MM.1S (cell line): ENCODE measurements around the gene GLUL.

ENCODE experiments used
- DNase-seq: peaks from one replicate; pipeline ENCODE4 v3.0.0-alpha.2; 2015
- H2AFZ ChIP-seq: fragments of 300-600 bp; sonication (generic); 2 replicates; pipeline ENCODE4 v1.6.0; 2016; ENCODE audit warnings: antibody characterized with exemption, low read length
- H3F3A ChIP-seq: fragments of 300-600 bp; sonication (generic); 2 replicates; pipeline ENCODE4 v1.6.1; 2016; ENCODE audit warnings: mild to moderate bottlenecking, antibody characterized with exemption, low read length, moderate library complexity, mixed read lengths; ENCODE audit not compliant: insufficient read depth
- H3K27ac ChIP-seq: fragments of 300-600 bp; sonication (generic); 2 replicates; pipeline ENCODE4 v1.5.1; 2016; ENCODE audit warnings: mild to moderate bottlenecking, low read length
- H3K27me3 ChIP-seq: fragments of 300-600 bp; sonication (generic); replicated peaks from 2 replicates; pipeline ENCODE4 v1.6.0; 2016; ENCODE audit warnings: low read length; ENCODE audit not compliant: insufficient read depth
- H3K36me3 ChIP-seq: fragments of 300-600 bp; sonication (generic); replicated peaks from 2 replicates; pipeline ENCODE4 v1.6.1; 2016; ENCODE audit warnings: mild to moderate bottlenecking, low read length, mixed read lengths; ENCODE audit not compliant: insufficient read depth
- H3K4me1 ChIP-seq: fragments of 300-600 bp; sonication (generic); 2 replicates; pipeline ENCODE4 v1.6.1; 2016; ENCODE audit warnings: low read length, mixed read lengths
- H3K4me2 ChIP-seq: fragments of 300-600 bp; sonication (generic); 2 replicates; pipeline ENCODE4 v1.6.0; 2016; ENCODE audit warnings: low read depth, low read length
- H3K4me3 ChIP-seq: fragments of 300-600 bp; sonication (generic); 2 replicates; pipeline ENCODE4 v1.5.1; 2016; ENCODE audit warnings: low read length, mixed read lengths
- H3K79me2 ChIP-seq: fragments of 300-600 bp; sonication (generic); 2 replicates; pipeline ENCODE4 v1.6.1; 2016; ENCODE audit warnings: mixed run types, low read length, mixed read lengths
- H3K9ac ChIP-seq: fragments of 300-600 bp; sonication (generic); 2 replicates; pipeline ENCODE4 v1.6.1; 2016; ENCODE audit warnings: low read length, mixed read lengths
- H3K9me2 ChIP-seq: fragments of 300-600 bp; sonication (generic); replicated peaks from 2 replicates; pipeline ENCODE4 v1.6.1; 2016; ENCODE audit warnings: mild to moderate bottlenecking, low read length, mixed read lengths; ENCODE audit not compliant: insufficient read depth
- H3K9me3 ChIP-seq: fragments of 300-600 bp; sonication (generic); replicated peaks from 2 replicates; pipeline ENCODE4 v1.6.1; 2016; ENCODE audit warnings: mild to moderate bottlenecking, low read length, mixed read lengths; ENCODE audit not compliant: insufficient read depth
- H4K20me1 ChIP-seq: fragments of 300-600 bp; sonication (generic); 2 replicates; pipeline ENCODE4 v1.6.1; 2016; ENCODE audit warnings: mild to moderate bottlenecking, low read length, moderate library complexity, mixed read lengths; ENCODE audit not compliant: insufficient read depth
- EZH2 ChIP-seq: fragments of 300-600 bp; sonication (generic); optimal IDR thresholded peaks from 2 replicates; pipeline ENCODE3; 2017; ENCODE audit warnings: low read depth, mild to moderate bottlenecking, antibody characterized with exemption, low read length, mixed read lengths
- EZH2phosphoT487 ChIP-seq: fragments of 300-600 bp; sonication (generic); IDR thresholded peaks from 2 replicates; pipeline ENCODE4 v1.6.1; 2018; ENCODE audit warnings: antibody characterized with exemption, low read length
- TF ChIP-seq, protein P1 (sequence below): fragments of 300-600 bp; sonication (generic); IDR thresholded peaks from 2 replicates; pipeline ENCODE4 v1.5.1; 2016; ENCODE audit warnings: antibody characterized with exemption, low read length, mixed read lengths

GLUL gene

DNA sequence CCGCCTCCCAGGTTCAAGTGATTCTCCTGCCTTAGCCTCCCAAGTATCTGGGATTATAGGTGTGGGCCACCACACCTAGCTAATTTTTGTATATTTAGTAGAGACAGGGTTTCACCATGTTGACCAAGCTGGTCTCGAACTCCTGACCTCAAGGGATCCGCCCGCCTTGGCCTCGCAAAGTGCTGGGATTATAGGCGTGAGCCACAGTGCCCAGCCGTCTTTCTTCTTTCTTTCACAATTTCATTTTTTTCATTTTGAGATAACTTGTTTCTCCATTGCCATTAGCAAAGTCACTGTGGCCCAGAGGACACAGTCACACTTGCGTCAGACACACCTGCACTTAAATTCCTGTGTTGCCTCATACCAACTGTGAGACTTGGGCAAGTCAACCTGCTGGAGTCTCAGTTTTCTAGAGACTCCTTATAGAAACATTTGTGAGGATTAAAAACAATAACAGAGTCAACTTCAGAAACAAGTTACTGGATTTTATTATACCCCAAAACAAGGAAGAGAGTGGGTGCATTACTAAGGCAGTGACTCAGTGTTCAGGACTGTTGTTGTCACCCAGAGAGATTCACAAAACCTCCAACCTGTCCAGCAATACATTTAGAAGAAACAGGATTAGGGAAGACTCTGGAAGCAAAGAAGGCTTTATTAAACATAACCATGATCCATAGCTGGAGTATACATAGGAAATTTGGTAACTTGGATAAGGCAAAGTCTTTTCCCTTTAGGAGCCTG, 6.2 kb upstream of the GLUL start:
- H3K36me3 ChIP-seq: no peaks in the 10 kb centered on the region
- H3K4me3 ChIP-seq: no peak overlapping the region
- DNase-seq: no peak
- no peaks in the 10 kb centered on the region for H3K9me3 ChIP-seq
- no peak overlapping the region for H2AFZ ChIP-seq
- H3K27ac ChIP-seq: no peak overlapping the region
- no peak overlapping the region for H3K4me2 ChIP-seq
- TF ChIP-seq EZH2 (no peak), EZH2phosphoT487 (no peak)
- TF ChIP-seq, protein P1, sequence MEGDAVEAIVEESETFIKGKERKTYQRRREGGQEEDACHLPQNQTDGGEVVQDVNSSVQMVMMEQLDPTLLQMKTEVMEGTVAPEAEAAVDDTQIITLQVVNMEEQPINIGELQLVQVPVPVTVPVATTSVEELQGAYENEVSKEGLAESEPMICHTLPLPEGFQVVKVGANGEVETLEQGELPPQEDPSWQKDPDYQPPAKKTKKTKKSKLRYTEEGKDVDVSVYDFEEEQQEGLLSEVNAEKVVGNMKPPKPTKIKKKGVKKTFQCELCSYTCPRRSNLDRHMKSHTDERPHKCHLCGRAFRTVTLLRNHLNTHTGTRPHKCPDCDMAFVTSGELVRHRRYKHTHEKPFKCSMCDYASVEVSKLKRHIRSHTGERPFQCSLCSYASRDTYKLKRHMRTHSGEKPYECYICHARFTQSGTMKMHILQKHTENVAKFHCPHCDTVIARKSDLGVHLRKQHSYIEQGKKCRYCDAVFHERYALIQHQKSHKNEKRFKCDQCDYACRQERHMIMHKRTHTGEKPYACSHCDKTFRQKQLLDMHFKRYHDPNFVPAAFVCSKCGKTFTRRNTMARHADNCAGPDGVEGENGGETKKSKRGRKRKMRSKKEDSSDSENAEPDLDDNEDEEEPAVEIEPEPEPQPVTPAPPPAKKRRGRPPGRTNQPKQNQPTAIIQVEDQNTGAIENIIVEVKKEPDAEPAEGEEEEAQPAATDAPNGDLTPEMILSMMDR: no peak
- H3K27me3 ChIP-seq: no peaks in the 10 kb centered on the region
- no peaks in the 10 kb centered on the region for H3K9me2 ChIP-seq
- no peaks in the 10 kb centered on the region for H4K20me1 ChIP-seq
- H3K4me1 ChIP-seq: no peaks in the 10 kb centered on the region
- H3K79me2 ChIP-seq: no peaks in the 10 kb centered on the region
- peaks cover 5% of the 10 kb centered on the region; the same call in 1 of the 2 replicates for H3F3A ChIP-seq
- no peak overlapping the region for H3K9ac ChIP-seq

DNA sequence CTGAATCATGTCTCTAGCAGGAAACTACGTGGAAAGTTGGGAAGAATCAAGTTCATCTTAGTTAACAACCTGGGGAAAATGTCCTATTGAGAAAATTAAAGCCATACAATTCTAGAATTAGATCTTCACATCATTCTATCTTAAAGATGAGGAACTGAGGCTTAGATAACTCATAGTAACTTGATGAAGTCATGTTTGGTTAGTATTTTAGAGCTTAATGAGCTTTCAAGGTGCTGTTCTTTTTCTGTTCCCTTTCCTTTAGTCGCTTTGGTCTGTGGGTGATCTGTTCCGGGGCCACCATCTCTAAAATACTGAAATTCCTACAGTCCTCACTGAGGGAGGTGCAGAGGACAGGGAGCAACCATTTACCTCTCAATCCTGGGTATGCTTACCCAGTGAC, 4.3 kb upstream of the GLUL start:
- DNase-seq: no peak
- no peak overlapping the region for H3K27ac ChIP-seq
- H3K4me2 ChIP-seq: no peak overlapping the region
- no peak overlapping the region for H3K4me3 ChIP-seq
- no peaks in the 10 kb centered on the region for H3K9me3 ChIP-seq
- no peak overlapping the region for H3K9ac ChIP-seq
- no peak for TF ChIP-seq EZH2
- no peaks in the 10 kb centered on the region for H3K36me3 ChIP-seq
- H3K4me1 ChIP-seq: no peaks in the 10 kb centered on the region
- H2AFZ ChIP-seq: no peak overlapping the region
- no peaks in the 10 kb centered on the region for H4K20me1 ChIP-seq
- peaks cover 2% of the 10 kb centered on the region; the same call in 1 of the 2 replicates for H3K79me2 ChIP-seq
- H3K27me3 ChIP-seq: no peaks in the 10 kb centered on the region
- peaks cover 7% of the 10 kb centered on the region; the same call in 1 of the 2 replicates for H3F3A ChIP-seq
- H3K9me2 ChIP-seq: no peaks in the 10 kb centered on the region

DNA sequence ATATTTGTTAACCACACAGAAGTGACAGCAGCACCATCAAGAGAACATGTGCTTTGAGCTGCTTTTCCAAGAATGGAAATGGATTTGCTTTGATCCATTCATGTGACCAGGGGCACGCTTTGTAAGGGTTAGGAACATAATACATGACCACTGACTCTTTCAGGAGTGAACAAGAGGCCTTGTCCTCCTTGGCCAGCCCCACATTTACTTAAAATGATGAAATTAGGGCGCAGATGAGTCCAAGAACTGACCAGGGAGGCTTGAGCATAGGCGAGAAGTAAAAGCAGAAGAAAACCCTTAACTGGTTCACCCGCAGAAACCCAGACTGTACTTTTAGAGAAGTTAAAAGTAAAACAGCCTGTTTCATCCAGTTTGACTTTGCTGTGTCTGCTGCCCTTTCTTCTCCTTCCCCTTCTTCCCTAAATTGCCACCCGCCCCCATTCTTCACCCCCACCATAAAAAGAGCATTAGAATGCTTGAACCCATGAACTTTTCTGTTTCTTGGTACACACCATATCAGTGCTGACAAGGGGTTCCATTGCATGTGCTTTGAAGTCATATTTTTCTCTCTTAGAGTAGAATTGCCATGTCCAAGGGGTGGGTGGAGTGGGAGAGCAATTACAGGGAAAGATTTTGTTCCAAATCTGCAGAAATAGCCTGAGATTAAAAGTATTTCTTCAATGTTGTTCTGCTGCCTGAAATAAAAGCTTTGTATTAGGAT, 2.6 kb upstream of the GLUL start:
- Histone ChIP-seq H3K9me2 (no peaks in the 10 kb centered on the region), H3K4me2 (no peak overlapping the region), H3K27me3 (no peaks in the 10 kb centered on the region), H3K79me2 (peaks cover 19% of the 10 kb centered on the region), H3K4me1 (peaks cover 5% of the 10 kb centered on the region; the same call in 1 of the 2 replicates), H3F3A (peaks cover 7% of the 10 kb centered on the region; the same call in 1 of the 2 replicates), H3K4me3 (no peak overlapping the region), H3K9ac (no peak overlapping the region), H2AFZ (no peak overlapping the region), H3K36me3 (no peaks in the 10 kb centered on the region), H3K27ac (no peak overlapping the region), H3K9me3 (no peaks in the 10 kb centered on the region), H4K20me1 (no peaks in the 10 kb centered on the region)
- no peak for DNase-seq
- TF ChIP-seq EZH2phosphoT487: no peak
- no peak for TF ChIP-seq EZH2
- TF ChIP-seq, protein P1: no peak
